Neural progenitor cell (in vitro differentiated cells): ENCODE measurements around the gene GNG7. TPM values are rescaled to one million over a fixed set of nuclear protein-coding genes. Genes with fewer than 3 reads are reported as not detected.

ENCODE experiments used
- DNase-seq: peaks from one replicate; pipeline ENCODE4 v3.0.0-alpha.2; 2016; ENCODE audit warnings: low spot score
- H2AFZ ChIP-seq: fragments of 200-600 bp; sonication (generic); replicated peaks from 2 replicates; pipeline ENCODE4 v1.6.1; 2016; ENCODE audit warnings: antibody characterized with exemption
- H3F3A ChIP-seq: fragments of 200-600 bp; sonication (generic); 2 replicates; pipeline ENCODE4 v1.6.1; 2016; ENCODE audit warnings: antibody characterized with exemption, low read depth
- H3K27ac ChIP-seq: fragments of 200-600 bp; sonication (generic); 2 replicates; pipeline ENCODE4 v1.5.1; 2016; ENCODE audit warnings: mild to moderate bottlenecking
- H3K27me3 ChIP-seq: fragments of 200-600 bp; sonication (generic); 2 replicates; pipeline ENCODE4 v1.6.1; 2016; ENCODE audit warnings: mild to moderate bottlenecking, moderate library complexity
- H3K36me3 ChIP-seq: fragments of 200-600 bp; sonication (generic); 2 replicates; pipeline ENCODE4 v1.5.1; 2016
- H3K4me1 ChIP-seq: fragments of 200-600 bp; sonication (generic); 2 replicates; pipeline ENCODE4 v1.6.1; 2016; ENCODE audit warnings: mixed run types
- H3K4me2 ChIP-seq: fragments of 200-600 bp; sonication (generic); 2 replicates; pipeline ENCODE4 v1.6.1; 2016
- H3K4me3 ChIP-seq: fragments of 200-600 bp; sonication (generic); 2 replicates; pipeline ENCODE4 v1.5.1; 2016
- H3K79me2 ChIP-seq: fragments of 200-600 bp; sonication (generic); 2 replicates; pipeline ENCODE4 v1.6.1; 2016; ENCODE audit warnings: low read depth
- H3K9ac ChIP-seq: fragments of 200-600 bp; sonication (generic); 2 replicates; pipeline ENCODE4 v1.6.1; 2016
- H3K9me3 ChIP-seq: fragments of 200-600 bp; sonication (generic); 2 replicates; pipeline ENCODE4 v1.5.1; 2016; ENCODE audit warnings: low read depth
- H4K20me1 ChIP-seq: fragments of 200-600 bp; sonication (generic); 2 replicates; pipeline ENCODE4 v1.6.1; 2016; ENCODE audit warnings: low read depth
- H3K27ac Mint-ChIP-seq: 3 replicates; pipeline ENCODE4 v1.8.0; 2021; ENCODE audit warnings: mixed read lengths
- H3K27me3 Mint-ChIP-seq: 2 replicates; pipeline ENCODE4 v1.8.0; 2022; ENCODE audit warnings: low read depth, mild to moderate bottlenecking, inconsistent platforms, moderate library complexity, mixed read lengths; ENCODE audit not compliant: insufficient read depth
- H3K36me3 Mint-ChIP-seq: 3 replicates; pipeline ENCODE4 v1.8.0; 2021; ENCODE audit warnings: mixed read lengths
- H3K4me1 Mint-ChIP-seq: 3 replicates; pipeline ENCODE4 v1.8.0; 2021; ENCODE audit warnings: mixed read lengths
- H3K4me3 Mint-ChIP-seq: 3 replicates; pipeline ENCODE4 v1.8.0; 2021; ENCODE audit warnings: mild to moderate bottlenecking, moderate library complexity, mixed read lengths
- H3K9me3 Mint-ChIP-seq: 3 replicates; pipeline ENCODE4 v1.8.0; 2020; ENCODE audit warnings: mixed read lengths
- CTCF ChIP-seq: fragments of 200-600 bp; sonication (generic); IDR thresholded peaks from 2 replicates; pipeline ENCODE4 v1.5.1; 2017; ENCODE audit warnings: antibody characterized with exemption, mild to moderate bottlenecking
- EZH2 ChIP-seq: fragments of 200-600 bp; sonication (generic); IDR thresholded peaks from 2 replicates; pipeline ENCODE4 v1.6.1; 2017; ENCODE audit warnings: antibody characterized with exemption, mild to moderate bottlenecking, moderate library complexity
- EZH2phosphoT487 ChIP-seq: fragments of 200-600 bp; sonication (generic); IDR thresholded peaks from 2 replicates; pipeline ENCODE4 v1.6.1; 2017; ENCODE audit warnings: antibody characterized with exemption
- total RNA-seq: library from RNA; depleted of rRNA; stranded (reverse); fragments of >200 nt; gene quantifications from 2 replicates; pipeline ENCODE4 v1.2.3, GENCODE V29; 2015; ENCODE audit warnings: low replicate concordance

Gene GNG7
- total RNA-seq, 1 donor from 2014 or later: 7.0 TPM

- no peaks in the 10 kb centered on the region for H3K4me1 ChIP-seq
- no peak overlapping the region for H3K27ac ChIP-seq
- no peaks in the 10 kb centered on the region for H3K36me3 ChIP-seq
- H3K36me3 Mint-ChIP-seq: no peaks in the 10 kb centered on the region
- no peak overlapping the region for H2AFZ ChIP-seq
- H3K4me3 ChIP-seq: no peak overlapping the region
- H3K4me1 Mint-ChIP-seq: peaks cover 22% of the 10 kb centered on the region
- peaks cover 9% of the 10 kb centered on the region for H4K20me1 ChIP-seq
- no peaks in the 10 kb centered on the region for H3F3A ChIP-seq
- H3K9me3 ChIP-seq: no peaks in the 10 kb centered on the region
- no peak for DNase-seq
- peaks cover 9% of the 10 kb centered on the region for H3K9me3 Mint-ChIP-seq
- peaks cover 5% of the 10 kb centered on the region for H3K27me3 ChIP-seq
- H3K4me2 ChIP-seq: no peak overlapping the region
- H3K9ac ChIP-seq: no peak overlapping the region
- H3K4me3 Mint-ChIP-seq: no peak overlapping the region
- TF ChIP-seq EZH2phosphoT487: no peak
- TF ChIP-seq CTCF: no peak
- no peak for TF ChIP-seq EZH2
- H3K27ac Mint-ChIP-seq: no peak overlapping the region
- no peaks in the 10 kb centered on the region for H3K79me2 ChIP-seq
- H3K27me3 Mint-ChIP-seq: peaks cover 29% of the 10 kb centered on the region
Measured at GRCh38 chr19:2634228-2634951, 68.1 kb downstream of the GNG7 start.

GRCh38 chr19:2633693-2634075 is 68.8 kb downstream of the GNG7 start:
- Histone ChIP-seq H2AFZ (no peak overlapping the region), H3K79me2 (no peaks in the 10 kb centered on the region), H3K36me3 (no peaks in the 10 kb centered on the region), H4K20me1 (peaks cover 9% of the 10 kb centered on the region), H3K27me3 (peaks cover 5% of the 10 kb centered on the region), H3K9ac (no peak overlapping the region), H3K4me1 (no peaks in the 10 kb centered on the region), H3F3A (no peaks in the 10 kb centered on the region), H3K9me3 (no peaks in the 10 kb centered on the region), H3K27ac (no peak overlapping the region), H3K4me2 (no peak overlapping the region), H3K4me3 (no peak overlapping the region)
- H3K27me3 Mint-ChIP-seq: peaks cover 23% of the 10 kb centered on the region
- H3K4me1 Mint-ChIP-seq: peaks cover 19% of the 10 kb centered on the region
- peaks cover 10% of the 10 kb centered on the region for H3K9me3 Mint-ChIP-seq
- no peak overlapping the region for H3K4me3 Mint-ChIP-seq
- H3K27ac Mint-ChIP-seq: no peak overlapping the region
- no peak for DNase-seq
- H3K36me3 Mint-ChIP-seq: no peaks in the 10 kb centered on the region
- TF ChIP-seq CTCF: no peak

GRCh38 chr19:2631213-2631821 is 71.2 kb downstream of the GNG7 start:
- TF ChIP-seq CTCF (no peak), EZH2 (no peak), EZH2phosphoT487 (no peak)
- no peaks in the 10 kb centered on the region for H3K27me3 ChIP-seq
- H3K9me3 Mint-ChIP-seq: peaks cover 13% of the 10 kb centered on the region
- no peak overlapping the region for H3K9ac ChIP-seq
- no peaks in the 10 kb centered on the region for H3K36me3 ChIP-seq
- H3K27ac ChIP-seq: no peak overlapping the region
- peaks cover 13% of the 10 kb centered on the region for H3K27me3 Mint-ChIP-seq
- H3K79me2 ChIP-seq: no peaks in the 10 kb centered on the region
- no peak for DNase-seq
- H3K27ac Mint-ChIP-seq: no peak overlapping the region
- no peak overlapping the region for H3K4me3 ChIP-seq
- no peaks in the 10 kb centered on the region for H3K4me1 ChIP-seq
- H2AFZ ChIP-seq: no peak overlapping the region
- H3K36me3 Mint-ChIP-seq: no peaks in the 10 kb centered on the region
- no peak overlapping the region for H3K4me3 Mint-ChIP-seq
- peaks cover 4% of the 10 kb centered on the region for H4K20me1 ChIP-seq
- H3K9me3 ChIP-seq: no peaks in the 10 kb centered on the region
- no peaks in the 10 kb centered on the region for H3F3A ChIP-seq
- H3K4me1 Mint-ChIP-seq: peaks cover 15% of the 10 kb centered on the region
- H3K4me2 ChIP-seq: no peak overlapping the region
